HG03342 (cell line): ENCODE data around the gene RAB17.
A peak's percentile ranks its signal among the peaks of the same experiment; 100 is the strongest.

Source experiments
- ATAC-seq: cut with Tn5 transposase; IDR thresholded peaks from one replicate; pipeline ENCODE4 v1.9.1; 2021; ENCODE audit warnings: mild to moderate bottlenecking, moderate library complexity; ENCODE audit not compliant: unreplicated experiment

Gene RAB17

DNA sequence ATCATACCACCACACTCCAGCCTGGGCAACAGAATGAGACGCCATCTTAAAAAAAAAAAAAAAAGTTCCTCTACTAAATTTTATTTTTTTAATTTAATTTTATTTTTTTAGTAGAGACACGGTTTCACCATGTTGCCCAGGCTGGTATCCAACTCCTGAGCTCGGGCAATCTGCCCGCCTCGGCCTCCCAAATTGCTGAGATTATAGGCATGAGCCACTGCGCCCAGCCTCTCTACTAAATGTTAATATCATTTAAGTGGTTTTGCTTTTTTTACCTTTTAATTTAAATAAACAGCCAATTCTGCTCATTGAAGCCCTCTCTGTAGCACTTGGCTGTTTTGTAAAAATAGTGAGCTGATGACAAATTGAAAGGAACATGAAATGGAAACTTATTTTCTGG, 9.2 kb downstream of the RAB17 start:
- no peak for ATAC-seq

DNA sequence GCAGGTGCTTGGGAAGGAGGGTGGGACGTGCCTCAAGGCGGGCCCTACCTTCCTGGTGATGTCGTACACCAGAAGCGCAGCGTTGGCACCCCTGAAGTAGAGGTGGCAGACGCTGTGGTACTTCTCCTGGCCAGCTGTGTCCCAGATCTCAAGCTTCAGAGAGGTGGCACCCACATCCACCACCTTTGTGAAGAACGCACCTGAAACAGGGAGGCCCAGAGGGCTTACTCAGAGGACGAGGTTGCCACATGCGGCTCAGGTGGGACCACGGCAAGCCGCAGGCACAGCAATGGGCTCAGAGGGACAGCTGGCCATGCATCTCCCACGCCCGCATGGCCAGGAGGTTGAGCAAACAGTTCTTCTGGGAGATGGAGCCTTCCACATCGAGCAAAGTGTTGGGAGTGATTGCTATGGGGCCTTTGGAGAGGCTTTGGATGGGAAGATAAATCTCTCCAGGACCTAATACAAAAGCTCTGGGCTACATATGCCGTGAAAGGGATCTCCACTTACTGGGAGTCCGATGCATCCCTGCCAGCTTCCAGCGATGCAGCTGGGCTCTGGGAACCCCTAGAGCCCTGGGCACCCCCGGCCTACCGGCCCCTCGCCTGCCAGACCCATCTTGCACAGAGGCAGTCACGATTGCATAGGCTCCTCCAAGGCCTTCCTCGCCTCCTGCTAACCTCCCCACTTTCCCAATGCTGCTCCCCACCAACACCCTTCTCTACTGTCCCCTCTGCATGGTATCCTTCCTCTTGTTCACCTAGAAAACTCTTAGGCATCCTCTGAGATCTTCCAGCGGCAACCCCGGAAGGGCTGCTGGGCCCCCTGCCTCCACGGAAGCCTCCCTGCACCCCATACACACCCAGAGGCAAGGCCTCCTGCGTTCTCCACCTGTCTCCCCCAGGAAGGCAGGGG, 12.3 kb downstream of the RAB17 start:
- no peak for ATAC-seq

DNA sequence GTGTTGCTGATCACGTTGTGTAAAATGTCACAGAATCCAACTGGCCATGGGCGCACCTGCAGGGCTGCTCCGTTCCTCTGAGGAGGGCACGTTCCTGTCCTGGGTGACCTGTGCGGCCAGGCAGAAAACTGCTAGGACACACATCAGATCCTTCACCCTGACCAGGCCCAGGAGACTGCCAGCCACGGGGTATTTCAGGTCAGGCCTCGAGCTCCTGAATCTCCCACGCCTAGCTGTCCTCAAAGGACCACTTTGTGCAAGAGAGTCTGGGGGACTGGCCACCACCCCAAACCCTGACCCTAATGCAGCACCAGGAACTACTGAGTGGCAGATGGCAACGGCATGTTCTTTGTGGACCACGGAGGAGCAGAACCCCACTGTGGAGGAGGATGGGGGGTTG, 13.1 kb downstream of the RAB17 start:
- ATAC-seq = no peak

DNA sequence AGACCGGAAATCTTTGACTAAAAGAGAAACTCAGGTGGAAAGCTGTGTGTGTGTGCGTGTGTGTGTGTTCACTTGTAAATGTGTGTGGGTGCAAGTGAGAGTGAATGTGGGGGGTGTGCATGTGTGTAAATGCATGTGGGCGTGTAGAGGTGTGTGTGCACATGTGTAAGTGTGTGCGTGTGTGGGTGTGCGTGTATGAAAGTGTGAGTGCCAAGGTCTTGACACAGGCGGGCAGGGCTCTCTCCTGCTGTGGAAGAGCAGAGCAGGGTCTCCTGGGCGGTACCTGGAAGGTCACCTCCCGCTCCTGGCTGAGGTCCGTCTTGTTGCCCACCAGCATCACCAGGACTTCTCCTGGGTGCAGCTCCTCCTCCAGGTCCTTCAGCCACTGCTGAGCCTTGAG, 13.6 kb downstream of the RAB17 start:
- no peak for ATAC-seq

DNA sequence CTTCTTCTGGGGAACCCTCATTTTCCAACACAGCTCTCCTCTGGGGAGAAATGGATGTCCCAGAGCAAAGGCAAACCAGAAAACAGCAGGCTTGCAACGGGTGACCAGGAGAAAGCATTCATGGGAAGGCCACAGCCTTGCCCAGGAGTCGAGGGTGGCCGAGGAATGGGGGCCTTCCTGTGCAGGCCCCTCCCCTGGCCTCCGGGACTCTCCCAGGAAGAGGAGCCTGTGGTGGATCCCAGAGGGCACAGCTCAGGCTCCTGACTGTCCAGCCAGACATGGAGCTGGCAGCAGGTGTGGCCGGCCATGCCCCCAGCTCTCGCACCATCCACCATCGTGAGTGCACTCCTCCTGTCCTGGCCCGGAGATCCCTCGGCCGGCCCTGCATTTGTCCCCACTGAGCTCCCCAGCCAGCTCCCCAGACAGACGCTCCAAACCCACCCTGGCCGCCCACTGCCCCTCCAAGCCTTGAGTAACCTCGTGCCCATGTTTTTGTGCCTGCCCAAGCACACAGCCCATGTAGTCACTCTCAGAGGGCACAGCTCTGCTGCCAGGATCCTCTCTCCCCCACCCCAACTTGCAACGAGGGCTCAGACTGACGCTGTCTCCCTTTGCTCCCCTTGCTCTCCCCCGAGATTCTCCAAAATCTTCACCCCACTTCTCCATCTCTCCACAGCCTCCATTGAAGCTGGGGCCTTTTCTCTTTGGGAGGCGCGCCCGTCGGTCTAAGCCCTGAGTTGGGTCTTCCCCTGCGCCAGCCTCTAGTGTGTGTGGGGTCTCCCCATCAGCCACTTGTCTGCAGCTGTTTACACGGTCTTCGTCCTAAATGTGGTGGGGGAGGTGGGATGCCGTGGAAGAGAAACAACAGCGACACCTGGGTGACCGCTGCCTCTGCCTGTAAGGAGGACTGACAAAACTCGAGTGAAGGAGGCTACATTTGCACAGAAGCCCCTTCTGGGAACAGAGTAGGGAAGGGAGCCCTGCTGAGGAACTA, 14.4 kb downstream of the RAB17 start:
- no peak for ATAC-seq

DNA sequence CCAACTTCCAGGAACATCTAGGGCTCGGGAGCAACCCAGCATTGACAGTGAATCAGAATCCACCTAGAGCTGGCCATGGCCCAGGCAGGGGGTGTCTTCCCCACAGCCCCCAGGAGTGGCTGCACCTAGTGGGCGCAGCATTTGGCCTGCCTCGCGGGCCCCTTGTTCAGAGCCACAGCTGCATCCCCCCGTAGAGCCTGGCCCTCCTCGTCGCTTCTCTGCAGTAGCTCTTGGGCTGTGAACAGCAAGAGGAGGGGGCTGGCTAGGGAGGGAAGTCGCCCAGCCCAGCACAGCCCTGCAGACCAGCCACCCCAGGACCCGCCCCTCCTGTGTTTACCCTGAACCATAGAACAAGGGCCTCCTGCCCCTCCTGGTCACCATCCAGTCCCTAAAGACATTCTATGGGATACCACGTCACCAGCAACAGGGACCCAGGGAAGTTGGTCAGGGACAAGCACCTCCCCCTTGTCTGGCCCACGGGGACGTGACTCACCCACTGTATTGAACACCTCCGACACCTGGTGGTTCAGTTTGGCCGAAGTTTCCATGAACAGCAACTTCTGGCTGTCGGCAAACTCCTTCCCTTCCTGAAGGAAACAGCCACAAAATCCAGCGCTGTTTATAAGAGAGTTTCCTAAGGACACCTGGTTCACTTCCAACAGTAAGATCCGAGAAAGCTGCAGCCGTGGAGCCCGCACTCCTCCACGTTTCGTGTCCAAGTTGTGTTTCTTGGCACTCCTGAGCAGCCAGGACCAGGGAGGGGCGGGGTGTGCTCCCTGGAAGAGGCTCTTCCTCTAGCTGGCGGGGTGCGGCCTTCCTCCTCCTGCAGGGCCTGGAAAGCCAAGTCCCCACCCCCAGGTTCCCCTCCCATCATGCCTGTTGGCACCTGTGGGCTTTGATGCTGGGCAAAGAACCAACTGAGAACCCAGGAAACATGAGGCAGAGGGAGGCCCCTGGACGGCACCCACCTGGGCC, 15.4 kb downstream of the RAB17 start:
- no peak for ATAC-seq

DNA sequence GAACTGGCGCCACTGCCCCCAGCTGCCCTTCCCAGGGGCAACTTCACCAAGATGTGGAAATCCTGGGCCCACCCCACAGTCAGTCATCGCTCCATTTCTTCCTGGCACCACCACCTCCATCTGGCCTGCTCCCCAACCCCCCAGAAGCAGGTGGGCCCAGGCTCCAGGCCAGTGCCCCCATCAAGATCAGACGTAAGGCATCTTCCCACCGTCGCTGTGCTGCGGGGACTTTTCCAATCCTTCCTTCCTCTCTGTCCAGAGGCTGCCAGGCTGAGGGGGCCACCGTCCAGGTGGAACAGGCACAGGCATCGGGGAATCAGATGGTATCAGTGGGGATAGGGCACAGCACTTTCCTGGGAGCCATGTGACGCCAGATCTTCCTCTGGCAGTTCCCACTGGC, 16.1 kb downstream of the RAB17 start:
- no peak for ATAC-seq

DNA sequence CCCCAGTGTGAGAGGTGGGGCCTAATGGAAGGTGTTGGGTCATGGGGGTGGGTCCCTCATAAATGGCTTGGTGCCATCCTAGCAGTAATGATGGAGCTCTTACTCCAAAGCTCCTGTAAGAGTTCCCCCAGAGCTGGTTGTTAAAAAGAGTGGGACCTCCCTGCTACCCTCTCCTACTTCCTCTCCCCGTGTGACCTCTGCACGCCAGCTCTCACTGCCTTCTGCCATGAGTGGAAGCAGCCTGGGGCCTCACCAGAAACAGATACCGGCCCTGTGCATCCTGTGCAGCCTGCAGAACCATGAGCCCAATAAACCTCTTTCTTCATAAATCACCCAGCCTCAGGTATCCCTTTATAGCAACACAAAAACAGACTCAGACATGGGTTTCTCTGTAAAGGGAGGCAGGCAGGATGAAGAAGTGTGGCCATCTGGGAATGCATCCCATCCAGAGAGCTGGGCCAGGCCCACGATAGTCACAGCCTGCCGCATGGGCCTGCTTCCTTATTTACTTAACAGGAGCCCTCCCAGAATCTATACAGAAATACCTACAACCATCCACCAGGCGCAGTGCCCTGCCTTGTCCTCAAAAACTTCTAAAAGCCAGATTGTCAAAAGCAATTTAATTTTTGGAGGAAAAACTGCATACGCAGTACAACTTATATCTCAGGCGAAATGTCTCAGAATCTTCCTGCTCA, 16.7 kb downstream of the RAB17 start:
- ATAC-seq = no peak

DNA sequence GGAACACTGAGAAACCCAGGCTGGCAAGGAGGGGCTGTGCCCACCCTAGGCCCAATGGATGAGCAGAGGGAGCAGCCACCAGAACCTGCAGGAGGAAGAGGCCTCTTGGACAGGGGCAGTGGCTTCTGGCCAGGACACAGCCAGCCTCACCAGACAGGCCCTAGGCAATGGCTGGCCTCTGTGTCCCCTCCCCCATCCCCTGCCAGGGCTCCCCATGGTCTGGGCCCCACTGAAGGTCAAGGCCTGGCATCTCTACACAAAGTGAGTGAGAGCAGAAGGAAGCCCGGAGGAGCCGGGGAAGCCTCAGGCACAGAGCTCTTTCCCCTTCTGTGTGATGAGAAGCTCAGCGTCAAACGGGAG, 17.8 kb downstream of the RAB17 start:
- ATAC-seq = no peak

DNA sequence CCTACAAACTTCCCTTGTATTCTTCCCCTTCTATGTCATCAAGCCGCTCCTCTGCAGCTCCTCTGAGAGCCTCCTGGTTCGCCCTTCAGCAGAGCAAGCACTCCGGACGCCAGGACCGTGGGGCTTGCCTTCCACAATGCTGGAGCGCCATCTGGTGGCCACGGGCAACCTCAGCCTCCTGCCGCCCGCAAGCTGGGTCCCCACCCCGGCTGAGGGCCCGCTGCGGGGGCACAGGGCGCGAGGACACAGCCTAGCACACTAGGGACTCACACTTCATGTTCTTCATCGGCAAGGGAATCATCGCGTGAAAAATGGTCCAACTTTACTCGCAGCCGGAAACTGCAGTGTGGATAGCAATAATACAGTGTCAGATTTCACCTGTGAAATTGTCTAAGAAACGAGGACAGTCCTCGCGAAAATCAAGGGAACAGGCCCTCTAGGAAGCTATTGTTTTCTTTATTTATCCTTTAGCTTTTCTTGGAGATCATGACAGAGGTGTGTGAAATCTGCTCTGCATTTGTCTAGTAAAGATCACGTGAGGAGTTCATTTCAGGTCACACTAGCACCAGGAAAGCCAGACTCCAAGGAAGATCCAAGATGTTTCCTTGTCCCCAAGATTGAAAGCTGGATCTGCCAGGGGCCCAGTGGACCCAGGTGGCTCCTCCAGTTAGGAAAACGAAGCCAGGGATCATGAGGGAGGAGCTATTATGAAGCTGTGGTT, 18.4 kb downstream of the RAB17 start:
- ATAC-seq = peak; percentile 79

DNA sequence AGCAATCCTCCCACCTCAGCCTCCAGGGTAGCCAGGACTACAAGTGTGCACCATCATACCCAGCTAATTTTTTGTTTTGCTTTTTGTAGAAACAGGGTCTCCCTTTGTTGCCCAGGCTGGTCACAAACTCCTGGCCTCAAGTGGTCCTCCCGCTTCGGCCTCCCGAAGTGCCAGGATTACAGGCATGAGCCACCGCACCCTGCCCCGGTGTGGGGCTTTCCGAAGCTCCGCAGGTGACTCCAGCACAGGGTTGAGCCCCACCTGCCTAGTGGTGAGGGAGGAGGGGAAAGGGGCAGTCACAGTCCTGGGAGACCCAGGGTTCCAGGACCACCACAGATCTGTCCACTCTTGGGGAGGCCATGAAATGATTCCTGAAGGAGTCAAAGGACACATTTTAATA, 19.0 kb downstream of the RAB17 start:
- ATAC-seq = no peak

DNA sequence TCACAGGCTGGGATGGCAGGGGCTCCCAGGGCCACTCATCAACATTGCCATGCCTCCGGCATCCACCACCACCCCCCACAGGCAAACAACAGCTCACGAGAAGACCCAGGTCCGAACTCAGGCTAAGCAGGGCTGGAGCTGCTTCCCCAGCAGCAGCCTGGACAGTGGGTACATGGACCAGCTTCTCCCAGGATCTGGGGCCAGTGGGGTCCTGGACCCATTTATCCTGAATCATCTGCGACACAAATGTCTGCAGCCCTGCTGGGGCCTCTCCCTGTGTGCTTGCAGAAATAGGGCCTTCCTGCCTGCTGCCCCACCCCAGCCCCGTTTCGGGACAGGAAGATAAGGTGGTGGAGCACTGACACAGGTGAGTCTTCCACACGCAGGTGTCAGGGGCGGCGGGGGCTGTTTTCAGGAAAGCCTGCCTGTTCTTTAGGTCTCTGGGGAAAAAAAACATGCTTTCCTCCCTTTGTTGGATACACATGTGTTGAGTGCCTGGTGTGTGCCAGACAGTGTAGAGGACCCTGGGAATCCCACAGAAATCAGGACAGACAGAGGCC, 19.7 kb downstream of the RAB17 start:
- no peak for ATAC-seq

DNA sequence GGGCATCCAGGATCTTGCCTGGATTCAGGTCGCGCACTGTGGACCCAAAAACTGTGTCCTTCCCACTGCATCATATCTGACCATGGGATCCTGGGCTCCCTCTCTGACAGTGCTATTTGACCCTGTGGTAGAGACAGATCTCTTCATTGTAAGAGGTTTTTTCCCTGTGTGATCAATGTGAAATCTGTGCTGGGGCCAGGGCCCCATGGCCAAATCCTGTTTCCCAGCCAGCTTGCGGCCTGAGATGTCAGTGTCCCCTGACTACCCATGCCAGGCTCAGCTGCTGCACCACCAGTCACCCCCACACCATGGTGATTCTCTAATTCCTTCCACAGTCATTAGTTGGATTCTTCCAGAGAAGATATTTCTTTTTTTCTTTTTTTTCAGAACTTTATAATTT, 20.6 kb downstream of the RAB17 start:
- no peak for ATAC-seq

DNA sequence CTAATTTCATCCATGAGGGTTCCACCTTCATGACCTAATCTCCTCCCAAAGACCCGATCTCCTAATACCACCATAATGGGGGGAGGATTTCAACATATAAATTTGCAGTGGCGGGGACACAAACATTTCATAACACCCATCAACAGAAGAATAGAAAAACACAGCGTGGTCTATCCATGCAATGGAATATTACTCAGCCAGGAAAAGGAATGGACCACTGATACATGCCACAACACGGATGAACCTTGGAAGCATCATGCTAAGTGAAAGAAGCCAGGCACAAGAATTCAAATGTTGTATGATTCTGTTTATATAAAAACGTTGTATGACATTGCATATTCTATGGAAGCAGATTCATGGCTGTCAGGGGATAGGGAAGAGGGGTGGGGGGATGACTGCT, 21.5 kb downstream of the RAB17 start:
- ATAC-seq = no peak

DNA sequence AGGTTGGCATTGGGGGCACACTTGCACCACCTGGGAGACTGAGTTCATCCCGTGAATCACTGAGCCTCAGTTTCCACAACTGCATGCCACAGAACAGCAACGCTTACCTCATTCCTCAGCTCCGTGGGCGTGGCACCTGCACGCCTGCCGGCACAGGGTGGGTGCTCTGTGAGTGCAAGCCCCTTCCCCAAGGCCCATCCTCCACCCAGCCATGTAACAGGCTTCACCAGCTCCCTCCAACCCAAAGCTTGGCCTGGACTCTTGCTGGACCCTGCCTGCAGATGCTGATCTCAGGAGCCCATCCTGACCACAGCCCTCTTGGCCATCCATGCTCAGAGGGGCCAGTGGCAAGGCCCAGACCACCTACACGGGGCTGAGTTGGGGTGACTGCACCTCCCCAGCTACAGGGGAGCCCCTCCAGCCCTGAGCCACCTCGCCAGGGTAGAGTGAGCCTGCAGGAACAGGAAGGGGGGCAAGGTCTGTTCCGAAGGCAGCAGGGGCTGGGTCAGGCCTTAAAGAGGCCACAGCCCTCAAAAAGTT, 22.3 kb downstream of the RAB17 start:
- ATAC-seq = no peak

DNA sequence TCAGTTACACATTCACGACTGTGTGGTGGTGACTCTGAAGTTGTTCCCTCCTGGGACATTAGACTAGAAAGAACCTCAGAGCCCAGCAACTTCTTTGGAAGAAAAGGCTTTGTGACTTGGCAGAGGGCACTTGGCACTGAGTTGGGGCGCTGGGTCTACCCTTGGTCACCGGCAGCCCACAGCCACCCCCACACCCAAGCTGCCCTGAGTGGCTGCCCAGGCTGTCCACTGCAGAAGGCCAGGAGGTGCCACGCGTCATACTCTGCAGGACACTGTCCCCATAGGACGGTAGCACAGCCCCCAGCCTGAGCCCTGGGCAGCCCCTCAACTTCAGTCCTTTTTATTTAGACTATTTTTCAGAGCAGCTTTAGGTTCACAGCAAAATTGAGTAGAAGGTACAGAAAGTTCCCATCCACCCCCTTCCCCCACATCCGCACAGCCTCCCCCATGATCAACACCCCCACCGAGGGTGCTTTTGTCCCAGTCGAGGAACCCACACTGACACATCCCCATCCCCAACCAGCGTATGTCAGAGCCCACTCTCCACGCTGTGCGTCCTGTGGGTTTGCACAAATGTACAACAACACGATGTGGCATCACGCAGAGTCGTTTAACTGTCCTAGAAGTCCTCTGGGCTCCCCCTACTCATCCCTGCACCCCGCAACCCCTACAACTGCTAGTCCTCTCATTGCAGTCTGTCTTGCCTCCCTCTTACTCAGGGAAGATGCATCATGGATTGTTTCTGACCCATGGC, 23.1 kb downstream of the RAB17 start:
- no peak for ATAC-seq

DNA sequence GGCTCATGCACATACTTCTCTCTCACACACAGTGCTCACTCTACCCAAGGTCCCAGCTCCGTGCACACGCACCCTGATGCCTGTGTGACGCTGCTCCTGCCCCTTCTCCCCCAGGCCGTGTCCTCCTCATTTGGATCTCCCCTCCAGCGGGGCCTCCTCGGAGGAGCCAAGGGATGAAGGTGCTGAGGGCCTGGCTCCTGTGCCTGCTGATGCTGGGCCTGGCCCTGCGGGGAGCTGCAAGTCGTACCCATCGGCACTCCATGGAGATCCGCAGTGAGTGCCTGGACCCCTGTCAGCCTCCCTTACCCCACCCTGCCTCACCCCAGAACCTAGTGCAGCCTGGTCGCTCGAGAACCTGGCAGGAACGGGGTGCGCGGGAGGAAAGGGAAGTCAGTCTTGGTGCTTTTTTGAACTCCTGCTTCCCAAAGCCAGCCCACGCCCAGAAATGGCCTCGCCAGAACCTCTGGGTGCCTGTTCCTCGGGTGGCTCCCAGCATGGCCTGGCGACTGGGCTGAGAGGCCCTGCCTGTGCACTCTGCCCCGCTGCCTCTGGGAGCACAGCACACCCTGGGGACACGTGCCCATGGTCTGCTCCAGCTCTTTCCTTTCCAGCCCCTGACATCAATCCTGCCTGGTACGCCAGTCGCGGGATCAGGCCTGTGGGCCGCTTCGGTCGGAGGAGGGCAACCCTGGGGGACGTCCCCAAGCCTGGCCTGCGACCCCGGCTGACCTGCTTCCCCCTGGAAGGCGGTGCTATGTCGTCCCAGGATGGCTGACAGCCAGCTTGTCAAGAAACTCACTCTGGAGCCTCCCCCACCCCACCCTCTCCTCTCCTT, 23.9 kb downstream of the RAB17 start, which contains the start of gene PRLH:
PRLH (plus strand) TSS at position 174 of the 835 bp plus-strand sequence; CDS start at position 174, 0 bp downstream.
- ATAC-seq = no peak
